Coronary artery (tissue), 2 donors: ENCODE data around the gene ARR3.
"Not testable (repeated sequence)": the region's sequence is repeated elsewhere in the genome, so short reads cannot be mapped to it uniquely, and the experiment has no call there.

Experiments
- DNase-seq: peaks from one replicate; pipeline ENCODE4 v3.0.0-alpha.2; 2017; ENCODE audit warnings: low spot score
- H3K27ac ChIP-seq, 2 donors: fragments of 200-600 bp; sonication (generic); one replicate each; pipeline ENCODE4 v1.5.1; 2016 to 2019
- H3K4me3 ChIP-seq: fragments of 200-600 bp; sonication (generic); 2 replicates; pipeline ENCODE4 v1.5.1; 2016; ENCODE audit warnings: mild to moderate bottlenecking, moderate library complexity
- CTCF ChIP-seq: fragments of 200-600 bp; sonication (generic); IDR thresholded peaks from one replicate; pipeline ENCODE4 v1.5.1; 2019; ENCODE audit warnings: antibody characterized with exemption

The ARR3 gene

GRCh38 chrX:70241501-70241900, 26.6 kb upstream of the ARR3 start:
- H3K27ac ChIP-seq, result no peak overlapping the region
- no peak for TF ChIP-seq CTCF
- no peak overlapping the region for H3K4me3 ChIP-seq
- no peak for DNase-seq

GRCh38 chrX:70243601-70244000, 24.5 kb upstream of the ARR3 start:
- not testable (repeated sequence) for DNase-seq, H3K4me3 ChIP-seq, H3K27ac ChIP-seq

GRCh38 chrX:70244881-70245280, 23.3 kb upstream of the ARR3 start:
- DNase-seq, result no peak
- no peak for TF ChIP-seq CTCF
- Histone ChIP-seq H3K4me3 (no peak overlapping the region), H3K27ac (no peak overlapping the region)

GRCh38 chrX:70247252-70247651, 20.9 kb upstream of the ARR3 start:
- Histone ChIP-seq H3K4me3 (no peak overlapping the region), H3K27ac (no peak overlapping the region)
- TF ChIP-seq CTCF, result no peak
- no peak for DNase-seq

- Histone ChIP-seq H3K27ac (no peak overlapping the region), H3K4me3 (no peak overlapping the region)
- no peak for TF ChIP-seq CTCF
- DNase-seq, result no peak
Observed at GRCh38 chrX:70252491-70252890, 15.6 kb upstream of the ARR3 start.

- no peak overlapping the region for H3K27ac ChIP-seq
- DNase-seq, result no peak
- no peak overlapping the region for H3K4me3 ChIP-seq
- TF ChIP-seq CTCF, result no peak
Observed at GRCh38 chrX:70253377-70254062, 14.6 kb upstream of the ARR3 start.

- no peak for DNase-seq
- H3K4me3 ChIP-seq, result no peak overlapping the region
- no peak overlapping the region for H3K27ac ChIP-seq
- no peak for TF ChIP-seq CTCF
Observed at GRCh38 chrX:70254063-70254400, 14.1 kb upstream of the ARR3 start.

GRCh38 chrX:70254909-70255308, 13.2 kb upstream of the ARR3 start:
- H3K4me3 ChIP-seq, result no peak overlapping the region
- no peak for DNase-seq
- H3K27ac ChIP-seq, result no peak overlapping the region
- no peak for TF ChIP-seq CTCF
